Panc1 (cell line): ENCODE results near the gene CLCN1. TPM values are rescaled to one million over a fixed set of nuclear protein-coding genes. Genes with fewer than 3 reads are reported as not detected.

Experiments used
- ATAC-seq: fragments of 200-7000 bp; cut with Tn5 transposase; 2 replicates; pipeline ENCODE4 v1.9.1; 2020; ENCODE audit warnings: mild to moderate bottlenecking, moderate library complexity
- BruUV-seq: library from RNA; stranded (reverse); fragments of 400-500 nt; replicated peaks from 2 replicates; lab custom pipeline; 2021; lab: Mats Ljungman, UMichigan
- CTCF ChIA-PET: fragments of 300-600 bp; sonication (Branson Sonifier 250); formaldehyde crosslinking; loops from one replicate; lab custom pipeline; 2022; ENCODE audit warnings: antibody characterized with exemption; lab: Charles Lee
- POLR2A ChIA-PET: fragments of 300-600 bp; sonication (Branson Sonifier 250); formaldehyde crosslinking; loops from one replicate; lab custom pipeline; 2022; ENCODE audit warnings: antibody characterized with exemption; lab: Charles Lee
- DNase-seq: peaks from one replicate; pipeline ENCODE4 v3.0.0-alpha.2; 2010; ENCODE audit warnings: low read depth, low spot score
- H3K27ac ChIP-seq: 2 replicates; pipeline ENCODE4 v1.5.1; 2011; ENCODE audit warnings: mild to moderate bottlenecking, low read length, inconsistent platforms
- H3K27me3 ChIP-seq: fragments of 200-500 bp; sonication (Bioruptor generic); 2 replicates; pipeline ENCODE4 v1.6.0; 2014; ENCODE audit warnings: low read length, inconsistent platforms; ENCODE audit not compliant: control insufficient read depth, insufficient read depth
- H3K36me3 ChIP-seq: fragments of 200-500 bp; sonication (Bioruptor generic); 2 replicates; pipeline ENCODE4 v1.5.1; 2014; ENCODE audit warnings: inconsistent platforms, mild to moderate bottlenecking, low read length, moderate library complexity; ENCODE audit not compliant: control insufficient read depth, insufficient read depth
- H3K4me1 ChIP-seq: 2 replicates; pipeline ENCODE4 v1.5.1; 2011; ENCODE audit warnings: inconsistent platforms, mild to moderate bottlenecking, low read length, moderate library complexity; ENCODE audit not compliant: control insufficient read depth, insufficient read depth
- H3K4me3 ChIP-seq, 2 experiments: 2 replicates each; pipeline ENCODE4 v1.5.1; 2011 to 2012; ENCODE audit warnings: low read depth in 2 of 2, low read length in 2 of 2, mild to moderate bottlenecking in 2 of 2, inconsistent platforms in 1 of 2, moderate library complexity in 1 of 2
- H3K9me3 ChIP-seq: fragments of 200-500 bp; sonication (Bioruptor generic); 2 replicates; pipeline ENCODE4 v1.5.1; 2014; ENCODE audit warnings: low read depth, mild to moderate bottlenecking, inconsistent platforms, low read length, moderate library complexity; ENCODE audit not compliant: control insufficient read depth, insufficient read depth
- POLR2AphosphoS5 ChIP-seq: IDR thresholded peaks from 2 replicates; pipeline ENCODE4 v1.6.1; 2012; ENCODE audit warnings: mild to moderate bottlenecking, low read depth, low read length, moderate library complexity
- REST ChIP-seq, 2 experiments: IDR thresholded peaks; 2 replicates each; pipeline ENCODE4 v1.6.1; 2011 to 2012; ENCODE audit warnings: low read depth in 2 of 2, control low read depth in 1 of 2, low read length in 1 of 2, mild to moderate bottlenecking in 1 of 2, moderate library complexity in 1 of 2; ENCODE audit not compliant: insufficient read depth in 1 of 2
- SIN3A ChIP-seq: IDR thresholded peaks from 2 replicates; pipeline ENCODE4 v1.6.1; 2012; ENCODE audit warnings: low read depth, mild to moderate bottlenecking, low read length, moderate library complexity, borderline replicate concordance; ENCODE audit not compliant: insufficient read depth
- TCF7L2 ChIP-seq: IDR thresholded peaks from 2 replicates; pipeline ENCODE4 v1.6.1; 2011; ENCODE audit warnings: mild to moderate bottlenecking, low read depth, low read length, inconsistent platforms
- in situ Hi-C: cut with HindIII; loops from 2 replicates; pipeline ENCODE4 v1.10.0; 2016; ENCODE audit warnings: low sequenced_read_pairs, low pct_unique_long_range_greater_than_20kb
- intact Hi-C: fragments of 100-400 bp; cut with micrococcal nuclease; formaldehyde crosslinking; loops from one replicate; pipeline ENCODE4 v1.10.0; 2022; ENCODE audit not compliant: unreplicated experiment
- total RNA-seq: library from RNA; stranded (reverse); gene quantifications from one replicate; pipeline ENCODE4 v1.2.1, GENCODE V29; 2021; ENCODE audit not compliant: unreplicated experiment
- TF ChIP-seq, protein P1 (sequence below): fragments of 450-650 bp; IDR thresholded peaks from 2 replicates; pipeline ENCODE4 v1.5.1; 2017; ENCODE audit warnings: mild to moderate bottlenecking

Gene CLCN1
- total RNA-seq, 1 experiment from 2014 or later, result 0.15 TPM

- H3K36me3 ChIP-seq, result no peaks in the 10 kb centered on the region
- peaks cover 23% of the 10 kb centered on the region for H3K4me1 ChIP-seq
- peaks cover 4% of the 10 kb centered on the region; the same call in 1 of the 2 replicates for H3K9me3 ChIP-seq
- DNase-seq (no peak), ATAC-seq (no peak)
- no peak for TF ChIP-seq POLR2AphosphoS5
- TF ChIP-seq, protein P1, sequence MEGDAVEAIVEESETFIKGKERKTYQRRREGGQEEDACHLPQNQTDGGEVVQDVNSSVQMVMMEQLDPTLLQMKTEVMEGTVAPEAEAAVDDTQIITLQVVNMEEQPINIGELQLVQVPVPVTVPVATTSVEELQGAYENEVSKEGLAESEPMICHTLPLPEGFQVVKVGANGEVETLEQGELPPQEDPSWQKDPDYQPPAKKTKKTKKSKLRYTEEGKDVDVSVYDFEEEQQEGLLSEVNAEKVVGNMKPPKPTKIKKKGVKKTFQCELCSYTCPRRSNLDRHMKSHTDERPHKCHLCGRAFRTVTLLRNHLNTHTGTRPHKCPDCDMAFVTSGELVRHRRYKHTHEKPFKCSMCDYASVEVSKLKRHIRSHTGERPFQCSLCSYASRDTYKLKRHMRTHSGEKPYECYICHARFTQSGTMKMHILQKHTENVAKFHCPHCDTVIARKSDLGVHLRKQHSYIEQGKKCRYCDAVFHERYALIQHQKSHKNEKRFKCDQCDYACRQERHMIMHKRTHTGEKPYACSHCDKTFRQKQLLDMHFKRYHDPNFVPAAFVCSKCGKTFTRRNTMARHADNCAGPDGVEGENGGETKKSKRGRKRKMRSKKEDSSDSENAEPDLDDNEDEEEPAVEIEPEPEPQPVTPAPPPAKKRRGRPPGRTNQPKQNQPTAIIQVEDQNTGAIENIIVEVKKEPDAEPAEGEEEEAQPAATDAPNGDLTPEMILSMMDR, result no peak
- no peak for TF ChIP-seq SIN3A
- TF ChIP-seq TCF7L2, result no peak
- no peak for TF ChIP-seq REST (IDR thresholded peaks at IDR 0.05; ENCODE audit: insufficient read depth in 1 of 2, low read depth in 2 of 2, low read length in 1 of 2)
- peak within 1 kb of the TSS; percentile 16 to 50 for H3K4me3 ChIP-seq
- intact Hi-C loops, result no loop called here
- BruUV-seq, result no TSS peak
- POLR2A ChIA-PET, result no interaction called here
- H3K27me3 ChIP-seq, result no peaks in the 10 kb centered on the region
- H3K27ac ChIP-seq, result peak within 1 kb of the TSS; percentile 67
- in situ Hi-C loops, result no loop called here
- CTCF ChIA-PET, result no interaction called here
Measured at GRCh38 chr7:143284591-143285469, 31.1 kb upstream of the CLCN1 start, which contains the start of gene TMEM139. Gene TMEM139 (plus strand): TSS chr7:143284958. CDS start chr7:143285958, 1,000 bp downstream.

DNA sequence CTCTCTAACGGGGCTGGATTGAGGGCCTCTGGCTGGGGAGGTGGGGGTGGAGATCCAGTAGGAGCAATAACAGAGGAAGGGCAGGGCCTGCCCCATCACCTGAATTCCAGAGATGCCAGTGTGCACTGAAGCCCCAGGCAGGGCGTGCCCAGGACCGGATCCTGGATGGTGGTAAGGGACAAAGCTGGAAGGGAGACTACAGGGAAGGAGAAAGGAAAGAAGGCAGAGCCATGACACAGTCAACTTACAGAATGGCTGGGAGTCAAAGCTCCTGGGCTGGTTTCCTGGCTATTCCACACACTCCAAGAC is 30.5 kb upstream of the CLCN1 start:
- no TSS peak for BruUV-seq
- H3K4me3 ChIP-seq, result peak overlapping the region in 1 of 2 experiments; percentile 50; a peak in 2 of 4 replicates
- peaks cover 4% of the 10 kb centered on the region; the same call in 1 of the 2 replicates for H3K9me3 ChIP-seq
- no peaks in the 10 kb centered on the region for H3K36me3 ChIP-seq
- CTCF ChIA-PET, result interaction anchor here (0.5 to 0.9 kb wide), 2 partner anchors 45 to 95 kb away, joined by 3 to 6 read pairs; no protein-coding TSS in a partner anchor
- peak overlapping the region; percentile 67 for H3K27ac ChIP-seq
- ATAC-seq (peak; percentile 31; the same call in 1 of the 2 replicates), DNase-seq (no peak)
- intact Hi-C loops (no loop called here), in situ Hi-C loops (no loop called here)
- H3K27me3 ChIP-seq, result no peaks in the 10 kb centered on the region
- H3K4me1 ChIP-seq, result peaks cover 24% of the 10 kb centered on the region
- POLR2A ChIA-PET, result no interaction called here
- TF ChIP-seq REST (IDR thresholded peaks at IDR 0.05; ENCODE audit: insufficient read depth in 1 of 2, low read depth in 2 of 2, low read length in 1 of 2), result no peak
- TF ChIP-seq, protein P1, result no peak
- TF ChIP-seq TCF7L2, result no peak
- no peak for TF ChIP-seq SIN3A
- no peak for TF ChIP-seq POLR2AphosphoS5
